Testis (tissue), 3 donors: ENCODE results near the gene EDC3. TPM values are rescaled to one million over a fixed set of nuclear protein-coding genes. Genes with fewer than 3 reads are reported as not detected.

Experiments
- DNase-seq: peaks from one replicate; pipeline ENCODE4 v3.0.0-alpha.2; 2019
- H3K27ac ChIP-seq, 2 donors: fragments of 200-600 bp; sonication (generic); one replicate each; pipeline ENCODE4 v1.5.1; 2019
- H3K27me3 ChIP-seq: fragments of 200-600 bp; sonication (generic); one replicate; pipeline ENCODE4 v1.5.1; 2019
- H3K36me3 ChIP-seq: fragments of 200-600 bp; sonication (generic); one replicate; pipeline ENCODE4 v1.5.1; 2017; ENCODE audit warnings: low read depth; ENCODE audit errors: missing control alignments
- H3K4me1 ChIP-seq: fragments of 200-600 bp; sonication (generic); one replicate; pipeline ENCODE4 v1.5.1; 2019
- H3K4me3 ChIP-seq, 2 donors: fragments of 200-600 bp; sonication (generic); one replicate each; pipeline ENCODE4 v1.5.1; 2017 to 2019
- H3K9me3 ChIP-seq: fragments of 200-600 bp; sonication (generic); one replicate; pipeline ENCODE4 v1.5.1; 2017
- CTCF ChIP-seq, 3 experiments: fragments of 450-650 bp in 2 of 3; fragments of 200-600 bp in 1 of 3; sonication (generic) in 1 of 3; IDR thresholded peaks; one replicate each; pipeline ENCODE4 v1.5.1; 2016 to 2019; ENCODE audit warnings: antibody characterized with exemption in 3 of 3, mild to moderate bottlenecking in 2 of 3, moderate library complexity in 1 of 3
- POLR2A ChIP-seq: fragments of 450-650 bp; IDR thresholded peaks from one replicate; pipeline ENCODE4 v1.6.1; 2017; ENCODE audit warnings: antibody characterized with exemption, mild to moderate bottlenecking, moderate library complexity
- WGBS, 2 donors: methylation state at CpG; one replicate each; pipeline ENCODE4 v1.1.5; 2018; 5-methylcytosine and 5-hydroxymethylcytosine counted together
- intact Hi-C: fragments of 100-400 bp; cut with DNase I; formaldehyde crosslinking; loops from one replicate; pipeline ENCODE4 v1.15.1; 2023; ENCODE audit warnings: low total_unique reads
- polyA plus RNA-seq: library from polyadenylated mRNA; stranded (reverse); fragments of 350-450 nt; fragmentation: Illumina TruSeq; extraction: RNeasy Lipid Tissue Mini Kit (QIAGEN cat#74804); gene quantifications from one replicate; pipeline ENCODE4 v1.2.3, GENCODE V29; 2014; ENCODE audit warnings: low read depth, low replicate concordance; ENCODE audit not compliant: insufficient read depth
- total RNA-seq, 2 donors: library from RNA; depleted of rRNA; stranded (reverse); fragments of >200 nt; gene quantifications; one replicate each; pipeline ENCODE4 v1.2.3, GENCODE V29; 2016

EDC3 gene
- total and polyA plus RNA-seq, 3 donors from 2014 or later, result 53.8 to 96.0 (median 56.5) TPM

- no peaks in the 10 kb centered on the region for H3K4me1 ChIP-seq
- 53 to 60% methylated on average over 5 of the region's 5 CpGs for WGBS, 2 donors
- no peak overlapping the region for H3K4me3 ChIP-seq
- TF ChIP-seq POLR2A (no peak), CTCF (IDR thresholded peaks at IDR 0.05) (no peak)
- intact Hi-C loops, result loop anchor here (10.0 kb wide), 1 partner anchor 254 kb away; no protein-coding TSS in a partner anchor
- no peaks in the 10 kb centered on the region for H3K9me3 ChIP-seq
- no peak overlapping the region for H3K27ac ChIP-seq
- no peaks in the 10 kb centered on the region for H3K36me3 ChIP-seq
- DNase-seq, result no peak
- no peaks in the 10 kb centered on the region for H3K27me3 ChIP-seq
These were observed 66.9 kb downstream of the EDC3 start for GRCh38 chr15:74628949-74629348.

- TF ChIP-seq CTCF (IDR thresholded peaks at IDR 0.05) (no peak), POLR2A (no peak)
- Histone ChIP-seq H3K4me1 (no peaks in the 10 kb centered on the region), H3K36me3 (no peaks in the 10 kb centered on the region), H3K4me3 (no peak overlapping the region), H3K27ac (no peak overlapping the region), H3K9me3 (no peaks in the 10 kb centered on the region), H3K27me3 (no peaks in the 10 kb centered on the region)
- no peak for DNase-seq
- intact Hi-C loops, result loop anchor here (10.0 kb wide), 1 partner anchor 253 kb away; no protein-coding TSS in a partner anchor
- 46 to 57% methylated on average over 3 of the region's 3 CpGs for WGBS, 2 donors
These were observed 67.6 kb downstream of the EDC3 start for GRCh38 chr15:74628199-74628598.

DNA sequence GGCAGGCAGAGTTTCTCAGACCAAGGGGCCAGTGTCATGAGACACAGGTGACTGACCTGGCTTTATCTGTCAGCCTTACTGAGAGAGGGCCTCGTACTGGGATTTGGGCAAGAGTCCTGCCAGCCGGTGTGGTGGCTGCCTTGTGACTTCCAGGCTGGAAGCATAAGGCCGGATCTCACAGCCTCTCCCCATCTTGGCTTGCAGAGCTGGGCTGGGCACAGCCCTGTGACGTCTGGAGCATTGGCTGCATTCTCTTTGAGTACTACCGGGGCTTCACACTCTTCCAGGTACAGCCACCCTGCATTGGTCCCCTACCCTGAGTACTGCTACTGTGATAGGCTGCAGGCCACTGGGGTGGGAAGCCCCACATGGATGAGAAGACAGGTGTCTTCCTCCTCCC, 68.1 kb downstream of the EDC3 start:
- 66 to 90% methylated on average over 2 to 5 of the region's 5 CpGs for WGBS, 2 donors
- no peaks in the 10 kb centered on the region for H3K27me3 ChIP-seq
- H3K4me1 ChIP-seq, result no peaks in the 10 kb centered on the region
- no peak overlapping the region for H3K27ac ChIP-seq
- H3K4me3 ChIP-seq, result no peak overlapping the region
- no peaks in the 10 kb centered on the region for H3K9me3 ChIP-seq
- intact Hi-C loops, result loop anchor here (10.0 kb wide), 1 partner anchor 253 kb away; no protein-coding TSS in a partner anchor
- no peaks in the 10 kb centered on the region for H3K36me3 ChIP-seq
- DNase-seq, result no peak
- TF ChIP-seq POLR2A (no peak), CTCF (IDR thresholded peaks at IDR 0.05) (no peak)

- H3K9me3 ChIP-seq, result no peaks in the 10 kb centered on the region
- 82 to 83% methylated on average over 7 to 10 of the region's 10 CpGs for WGBS, 2 donors
- H3K27ac ChIP-seq, result no peak overlapping the region
- no peaks in the 10 kb centered on the region for H3K36me3 ChIP-seq
- H3K4me1 ChIP-seq, result no peaks in the 10 kb centered on the region
- intact Hi-C loops, result loop anchor here (10.0 kb wide), 1 partner anchor 252 kb away; no protein-coding TSS in a partner anchor
- no peak overlapping the region for H3K4me3 ChIP-seq
- H3K27me3 ChIP-seq, result no peaks in the 10 kb centered on the region
- TF ChIP-seq CTCF (IDR thresholded peaks at IDR 0.05) (no peak), POLR2A (no peak)
- no peak for DNase-seq
These were observed 68.8 kb downstream of the EDC3 start for GRCh38 chr15:74626752-74627692.
